PC-3 (cell line): Measurements from ENCODE around the gene C2orf80.

Experiments used
- EZH2 ChIP-seq: fragments of 300-600 bp; sonication (generic); IDR thresholded peaks from one replicate; pipeline ENCODE4 v1.6.1; 2017; ENCODE audit warnings: antibody characterized with exemption, mild to moderate bottlenecking, low read length; ENCODE audit not compliant: unreplicated experiment
- EZH2phosphoT487 ChIP-seq: fragments of 300-600 bp; sonication (generic); IDR thresholded peaks from 2 replicates; pipeline ENCODE4 v1.6.1; 2018; ENCODE audit warnings: mild to moderate bottlenecking, antibody characterized with exemption, low read length, borderline replicate concordance
- TF ChIP-seq, protein P1 (sequence below): fragments of 300-600 bp; sonication (generic); conservative IDR thresholded peaks from 2 replicates; pipeline ENCODE4 v1.5.1; 2017; ENCODE audit warnings: antibody characterized with exemption, low read depth, mild to moderate bottlenecking, low read length

DNA sequence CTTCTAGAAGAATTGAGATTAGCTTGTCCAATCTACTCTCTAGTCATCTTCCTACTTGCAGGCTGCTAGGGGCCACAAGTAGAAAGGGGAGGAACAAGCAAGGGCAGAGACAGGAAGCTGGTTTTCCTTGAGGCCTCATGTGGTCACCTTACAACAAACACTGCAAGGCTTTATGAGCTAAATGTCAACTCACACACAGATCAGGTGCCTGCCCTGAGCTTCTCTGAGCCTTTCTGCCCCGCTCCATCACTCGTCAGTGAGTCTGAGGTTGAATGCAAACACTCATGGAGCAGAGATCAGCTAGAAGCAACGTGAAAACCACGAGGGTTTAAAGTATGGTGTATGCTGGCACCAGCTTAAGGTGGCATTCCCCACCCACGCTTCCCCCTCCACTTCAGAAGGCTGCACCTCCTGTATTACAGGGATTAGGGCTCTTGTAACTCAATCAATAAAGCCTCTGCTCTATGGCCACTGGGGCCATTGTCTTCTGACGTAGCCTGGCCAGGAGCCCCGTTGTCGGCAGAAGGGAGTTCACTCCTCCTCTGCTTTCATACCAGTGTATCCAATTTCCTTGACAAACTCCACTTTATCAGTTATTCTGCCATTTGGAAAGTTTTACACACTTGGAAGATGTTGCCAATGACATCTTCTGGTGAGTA is 54.8 kb downstream of the C2orf80 start:
- TF ChIP-seq, protein P1, sequence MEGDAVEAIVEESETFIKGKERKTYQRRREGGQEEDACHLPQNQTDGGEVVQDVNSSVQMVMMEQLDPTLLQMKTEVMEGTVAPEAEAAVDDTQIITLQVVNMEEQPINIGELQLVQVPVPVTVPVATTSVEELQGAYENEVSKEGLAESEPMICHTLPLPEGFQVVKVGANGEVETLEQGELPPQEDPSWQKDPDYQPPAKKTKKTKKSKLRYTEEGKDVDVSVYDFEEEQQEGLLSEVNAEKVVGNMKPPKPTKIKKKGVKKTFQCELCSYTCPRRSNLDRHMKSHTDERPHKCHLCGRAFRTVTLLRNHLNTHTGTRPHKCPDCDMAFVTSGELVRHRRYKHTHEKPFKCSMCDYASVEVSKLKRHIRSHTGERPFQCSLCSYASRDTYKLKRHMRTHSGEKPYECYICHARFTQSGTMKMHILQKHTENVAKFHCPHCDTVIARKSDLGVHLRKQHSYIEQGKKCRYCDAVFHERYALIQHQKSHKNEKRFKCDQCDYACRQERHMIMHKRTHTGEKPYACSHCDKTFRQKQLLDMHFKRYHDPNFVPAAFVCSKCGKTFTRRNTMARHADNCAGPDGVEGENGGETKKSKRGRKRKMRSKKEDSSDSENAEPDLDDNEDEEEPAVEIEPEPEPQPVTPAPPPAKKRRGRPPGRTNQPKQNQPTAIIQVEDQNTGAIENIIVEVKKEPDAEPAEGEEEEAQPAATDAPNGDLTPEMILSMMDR: no peak
- TF ChIP-seq EZH2phosphoT487 (no peak), EZH2 (no peak)
